ENCODE measurements around the gene PNPLA6.

GRCh38 chr19:7504684-7505083 lies 30.8 kb upstream of the PNPLA6 start:
- TF ChIP-seq POLR2AphosphoS5 (IDR thresholded peaks at IDR 0.05; ENCODE audit: borderline replicate concordance, low read depth, low read length): no peak
- no peak for TF ChIP-seq EZH2 (IDR thresholded peaks at IDR 0.05)
